GM19397 (cell line): ENCODE measurements around the gene AP1B1.
"Not testable (repeated sequence)": the region's sequence is repeated elsewhere in the genome, so short reads cannot be mapped to it uniquely, and the experiment has no call there.

ENCODE experiments used
- ATAC-seq: cut with Tn5 transposase; IDR thresholded peaks from one replicate; pipeline ENCODE4 v1.9.1; 2021; ENCODE audit warnings: mild to moderate bottlenecking, moderate library complexity; ENCODE audit not compliant: unreplicated experiment

AP1B1 gene

GRCh38 chr22:29388759-29389090, 355 bp upstream of the AP1B1 start:
- peak; percentile 6 for ATAC-seq

DNA sequence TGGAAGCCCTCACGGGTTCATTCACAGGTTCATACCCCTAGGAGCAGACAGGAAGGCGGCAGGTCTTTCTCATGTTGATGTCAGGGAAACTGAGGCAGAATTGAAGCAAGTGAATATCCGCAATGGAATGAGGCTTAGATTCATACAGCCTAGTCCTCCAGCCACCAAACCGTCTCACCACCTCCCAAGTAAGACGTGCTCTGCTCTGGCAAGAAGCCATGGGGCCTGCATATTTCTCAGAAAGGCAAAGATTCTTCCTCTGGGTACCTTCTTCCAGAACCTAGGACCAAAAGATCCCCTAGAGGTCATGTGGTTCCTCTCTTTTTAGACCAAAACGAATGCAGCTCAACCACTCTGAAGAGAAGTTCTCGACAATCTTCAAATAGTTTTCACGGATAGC, 1.7 kb downstream of the AP1B1 start:
- ATAC-seq, result no peak

DNA sequence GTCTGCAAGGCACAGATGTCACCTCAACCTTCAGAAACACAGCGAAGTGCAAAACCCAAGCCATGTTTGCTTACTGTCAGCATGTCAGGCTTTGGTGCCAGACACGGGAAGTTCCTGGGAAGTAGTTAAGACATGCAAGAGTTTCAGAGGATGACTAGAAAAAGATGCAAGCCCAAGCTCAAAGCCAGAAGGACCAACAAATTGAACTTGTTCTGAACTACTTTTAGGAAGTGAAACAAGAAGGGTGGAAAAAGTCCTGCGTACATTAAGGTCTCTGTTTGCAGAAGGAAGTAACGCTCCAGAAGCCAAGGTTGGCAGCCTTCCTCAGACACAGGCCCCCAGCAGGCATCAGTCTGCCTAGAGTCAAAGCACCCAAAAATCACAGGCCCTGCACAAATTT, 2.6 kb downstream of the AP1B1 start:
- no peak for ATAC-seq

GRCh38 chr22:29385151-29385704, 3.1 kb downstream of the AP1B1 start:
- ATAC-seq, result no peak

- ATAC-seq, result no peak
Observed at GRCh38 chr22:29383740-29384139, 4.6 kb downstream of the AP1B1 start.

- no peak for ATAC-seq
Observed at GRCh38 chr22:29382580-29383302, 5.6 kb downstream of the AP1B1 start.

DNA sequence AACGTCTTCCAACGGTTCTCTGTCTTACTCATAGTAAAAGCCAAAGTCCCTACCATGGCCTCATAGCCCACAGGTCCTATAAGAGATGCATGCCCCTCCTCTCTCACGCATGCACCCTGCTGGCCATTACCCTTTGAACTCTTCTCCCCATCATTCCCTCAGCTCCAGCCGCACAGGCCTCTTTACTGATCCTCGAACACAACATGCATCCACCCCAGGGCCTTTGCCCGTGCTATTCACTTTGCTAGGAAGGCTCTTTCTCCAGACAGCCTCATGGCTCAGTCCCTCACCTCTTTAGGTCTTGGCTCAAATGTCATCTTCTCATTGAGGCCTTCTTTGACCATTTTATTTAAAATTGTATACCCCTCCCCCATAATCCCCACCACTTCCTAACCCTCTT, 7.5 kb downstream of the AP1B1 start:
- no peak for ATAC-seq

DNA sequence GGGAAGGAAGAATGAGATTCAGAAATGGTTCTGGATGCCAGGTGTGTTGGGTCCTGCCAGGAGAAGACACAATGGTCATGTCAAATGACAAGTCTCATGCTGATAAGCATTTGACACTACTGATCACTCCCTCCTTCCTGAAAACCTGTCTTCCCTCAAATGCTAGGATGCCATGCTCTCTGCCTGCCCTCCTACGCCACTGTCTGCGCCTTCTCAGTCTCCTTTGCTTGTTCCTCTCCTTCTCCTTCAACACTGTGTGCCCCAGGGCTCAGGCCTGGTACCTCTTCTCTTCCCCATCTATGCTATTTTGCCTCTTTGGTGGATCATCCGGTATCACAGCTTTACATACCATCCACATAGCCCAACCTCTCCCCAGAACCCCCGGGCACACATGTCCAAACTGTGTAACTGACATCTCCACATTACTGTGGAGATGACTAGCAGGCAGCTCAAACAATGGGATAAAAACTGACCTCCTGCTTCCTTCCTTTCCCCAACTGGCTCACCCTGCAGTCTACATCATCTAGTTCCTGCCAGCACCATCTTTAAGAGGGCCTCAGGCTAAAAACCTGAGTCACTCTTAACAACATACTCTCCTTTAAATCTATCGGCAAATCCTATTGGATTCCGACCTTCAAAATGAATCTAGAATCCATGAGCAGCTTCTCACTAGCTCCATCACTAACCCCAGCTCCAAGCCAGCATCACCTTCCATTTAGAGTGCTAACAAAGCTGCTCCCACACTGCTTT, 8.2 kb downstream of the AP1B1 start:
- ATAC-seq, result no peak

DNA sequence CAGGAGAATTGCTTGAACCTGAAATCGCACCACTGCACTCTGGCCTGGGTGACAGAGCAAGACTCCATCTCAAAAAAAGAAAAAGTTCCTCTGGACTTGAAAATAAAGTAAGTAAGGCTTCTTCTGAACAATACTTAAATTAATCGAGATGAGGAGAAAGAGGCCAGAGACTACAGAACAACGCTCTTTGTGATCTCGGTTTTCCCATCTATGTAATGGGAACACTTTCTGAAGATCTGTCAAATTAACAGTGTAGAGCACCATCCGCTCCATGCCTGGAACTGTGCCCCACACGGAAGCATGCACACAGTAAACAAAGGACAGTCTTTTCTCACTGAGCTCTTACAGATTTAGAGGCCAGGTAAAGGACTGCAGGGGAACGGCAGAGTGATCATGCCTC, 9.1 kb downstream of the AP1B1 start:
- no peak for ATAC-seq

DNA sequence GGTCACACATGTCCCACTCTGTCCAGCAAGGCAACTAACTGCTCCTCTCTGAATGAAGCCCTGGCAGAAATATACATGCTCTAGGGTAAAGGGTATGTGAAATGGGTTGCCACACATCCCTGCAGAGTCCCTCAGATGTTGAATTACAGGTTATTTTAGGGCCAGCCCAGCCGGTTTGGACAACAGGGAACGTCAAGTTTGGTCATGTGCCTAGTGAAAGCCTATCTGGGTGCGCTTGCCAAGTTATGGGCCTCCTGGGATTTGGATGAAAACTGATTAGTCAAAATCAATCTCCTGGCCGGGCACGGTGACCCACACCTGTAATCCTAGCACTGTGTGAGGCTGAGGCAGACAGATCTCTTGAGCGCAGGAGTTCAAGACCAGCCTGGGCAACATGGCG, 10.4 kb downstream of the AP1B1 start:
- no peak for ATAC-seq

DNA sequence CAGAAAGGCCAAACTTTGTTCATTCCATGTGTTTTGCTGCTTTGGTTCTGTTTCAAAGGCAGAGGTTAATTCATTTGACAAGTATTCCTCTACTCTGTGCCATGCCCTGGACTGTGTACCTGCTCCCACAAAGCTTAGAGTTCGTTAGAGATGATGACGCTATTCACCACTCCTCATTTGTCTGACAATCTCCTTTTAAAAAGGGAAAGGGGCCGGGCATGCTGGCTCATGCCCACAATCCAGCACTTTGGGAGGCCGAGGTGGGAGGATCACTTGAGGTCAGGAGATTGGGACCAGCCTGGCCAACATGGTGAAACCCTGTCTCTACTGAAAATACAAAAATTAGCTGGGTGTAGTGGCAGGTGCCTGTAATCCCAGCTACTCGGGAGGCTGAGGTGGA, 11.7 kb downstream of the AP1B1 start:
- ATAC-seq, result not testable (repeated sequence)

DNA sequence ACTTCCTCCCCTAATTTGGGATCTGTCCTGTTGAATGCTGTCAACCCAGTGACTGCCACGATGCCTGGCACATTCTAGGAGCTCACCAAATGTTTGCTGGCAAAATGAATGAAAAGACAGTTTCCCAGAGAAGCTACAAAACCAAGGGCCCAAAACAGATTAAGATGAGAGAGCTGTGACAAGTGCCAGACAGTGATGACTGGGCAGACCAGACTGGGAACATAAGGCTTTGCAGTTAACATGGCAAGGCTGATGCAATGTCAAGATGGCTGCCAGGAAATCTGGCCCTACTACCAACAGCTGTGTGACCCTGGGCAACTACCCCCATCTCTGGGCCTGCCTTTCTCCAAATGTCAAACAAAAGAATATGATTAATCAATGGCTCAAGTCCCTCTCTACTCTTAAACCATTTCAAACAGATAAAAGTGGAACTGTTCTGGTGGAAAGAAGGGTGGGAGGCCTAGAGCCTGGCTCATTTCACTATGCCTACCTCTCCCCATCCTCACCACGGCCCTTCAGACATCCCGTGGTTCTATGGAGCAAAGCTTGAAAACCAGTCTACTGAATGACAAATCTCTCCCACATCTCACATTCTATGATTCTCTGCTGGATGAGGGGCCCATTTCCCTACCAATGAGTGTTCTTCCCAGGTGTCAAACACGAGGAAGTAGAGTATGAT, 12.8 kb downstream of the AP1B1 start:
- no peak for ATAC-seq

DNA sequence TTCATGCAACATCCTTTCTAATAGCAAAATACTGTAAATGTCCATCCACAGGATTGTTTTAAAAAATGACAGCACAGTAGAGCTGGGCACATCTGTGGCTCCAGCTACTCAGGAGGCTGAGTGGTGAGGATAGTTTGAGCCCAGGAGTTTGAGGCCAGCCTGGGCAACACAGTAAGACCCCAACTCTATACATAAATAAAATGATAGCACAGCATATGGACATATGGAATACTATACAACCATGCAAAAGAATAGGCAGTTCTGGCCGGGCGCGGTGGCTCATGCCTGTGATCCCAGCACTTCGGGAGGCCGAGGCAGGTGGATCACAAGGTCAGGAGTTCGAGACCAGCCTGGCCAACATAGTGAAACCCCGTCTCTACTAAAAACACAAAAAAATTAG, 13.6 kb downstream of the AP1B1 start:
- not testable (repeated sequence) for ATAC-seq

DNA sequence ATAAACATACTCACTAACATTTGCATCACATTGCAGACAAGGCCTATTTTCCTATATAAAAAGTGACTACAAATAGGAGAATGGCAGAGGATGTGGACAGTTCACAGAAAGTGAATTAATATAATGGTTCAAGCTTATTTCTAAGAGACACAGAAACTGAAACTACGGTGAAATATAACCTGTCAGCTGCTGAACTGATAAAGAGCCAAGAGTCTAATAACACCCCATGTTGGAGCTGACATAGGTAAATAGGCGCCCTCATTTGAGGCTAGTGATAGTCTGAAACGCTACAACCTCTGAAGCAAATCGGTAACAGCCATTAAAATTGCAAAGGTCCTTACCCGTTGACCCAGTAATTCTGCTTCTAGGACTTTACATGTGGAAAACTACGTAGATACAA, 14.0 kb downstream of the AP1B1 start:
- no peak for ATAC-seq

GRCh38 chr22:29370537-29370936, 17.8 kb downstream of the AP1B1 start:
- no peak for ATAC-seq

- no peak for ATAC-seq
Observed at GRCh38 chr22:29369460-29369859, 18.9 kb downstream of the AP1B1 start.

- no peak for ATAC-seq
Observed at GRCh38 chr22:29359469-29359868, 28.9 kb downstream of the AP1B1 start.

DNA sequence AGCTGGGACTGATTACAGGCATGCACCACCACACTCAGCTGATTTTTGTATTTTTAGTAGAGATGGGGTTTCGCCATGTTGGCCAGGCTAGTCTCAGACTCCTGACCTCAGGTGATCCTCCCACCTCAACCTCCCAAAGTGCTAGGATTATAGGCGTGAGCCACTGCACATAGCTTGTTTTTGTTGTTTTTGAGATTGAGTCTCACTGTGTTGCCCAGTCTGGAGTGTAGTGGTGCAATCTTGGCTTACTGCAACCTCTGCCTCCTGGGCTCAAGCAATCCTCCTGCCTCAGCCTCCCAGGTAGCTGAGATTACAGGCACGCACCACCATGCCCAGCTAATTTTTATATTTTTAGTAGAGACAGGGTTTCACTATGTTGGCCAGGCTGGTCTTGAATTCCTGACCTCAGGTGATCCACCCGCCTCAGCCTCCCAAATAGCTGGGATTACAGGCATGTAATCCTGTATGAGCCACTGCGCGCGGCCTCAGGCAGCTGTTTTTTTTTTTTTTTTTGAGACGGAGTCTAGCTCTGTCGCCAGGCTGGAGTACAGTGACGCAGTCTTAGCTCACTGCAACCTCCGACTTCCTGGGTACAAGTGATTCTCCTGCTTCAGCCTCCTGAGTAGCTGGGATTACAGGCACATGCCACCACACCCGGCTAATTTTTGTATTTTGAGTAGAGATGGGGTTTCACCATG, 31.0 kb downstream of the AP1B1 start:
- ATAC-seq, result not testable (repeated sequence)

DNA sequence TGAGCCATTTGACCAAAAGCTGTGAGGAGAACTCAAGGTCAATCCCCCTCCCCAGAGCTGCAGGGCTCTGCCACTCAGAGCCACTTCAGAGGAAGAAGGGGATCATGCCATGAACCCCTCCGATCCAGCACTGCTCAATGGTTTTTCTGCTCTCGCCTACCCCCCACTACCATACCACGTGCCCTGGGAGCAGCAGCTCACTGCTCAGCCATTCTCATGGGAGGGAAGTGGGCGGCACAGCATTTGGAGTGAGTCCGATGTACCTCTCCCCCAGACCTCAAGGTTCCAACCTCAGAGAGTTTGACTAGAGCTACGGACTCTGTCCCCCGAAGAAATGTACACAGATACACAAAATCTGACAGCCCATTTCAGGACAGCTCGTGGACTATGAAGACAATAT, 34.5 kb downstream of the AP1B1 start:
- no peak for ATAC-seq

DNA sequence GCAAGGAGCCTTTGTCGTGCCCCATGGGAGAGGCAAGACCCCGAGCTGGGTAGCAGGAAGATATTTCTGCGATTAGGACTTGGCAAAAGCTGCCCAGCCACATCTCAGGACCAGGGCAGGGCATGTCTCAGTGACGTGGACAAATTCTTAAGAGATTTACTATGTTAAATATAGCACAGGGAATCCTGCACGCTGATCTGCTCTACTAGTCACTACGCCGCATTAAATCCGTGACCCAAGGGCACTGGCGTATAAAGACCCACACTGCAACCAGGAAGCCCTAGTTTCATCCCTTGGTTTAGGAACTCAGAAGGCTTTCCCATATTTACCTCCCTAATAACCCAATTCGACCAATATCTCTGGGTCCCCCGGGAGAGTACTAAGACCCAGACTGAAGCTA, 35.1 kb downstream of the AP1B1 start:
- no peak for ATAC-seq

- no peak for ATAC-seq
Observed at GRCh38 chr22:29352778-29353177, 35.6 kb downstream of the AP1B1 start.
